Right atrium auricular region (tissue), 2 donors: Measurements from ENCODE around the gene ITGB8. TPM values are rescaled to one million over a fixed set of nuclear protein-coding genes. Genes with fewer than 3 reads are reported as not detected.

Source experiments
- DNase-seq: peaks from one replicate; pipeline ENCODE4 v3.0.0-alpha.2; 2019; ENCODE audit warnings: low spot score
- H3K27ac ChIP-seq, 2 donors: fragments of 200-600 bp; sonication (generic); 1 replicate in 1 of 2; 2 replicates in 1 of 2; pipeline ENCODE4 v1.5.1; 2016 to 2019
- H3K27me3 ChIP-seq, 2 donors: fragments of 200-600 bp; sonication (generic); one replicate each; pipeline versions ENCODE4 v1.5.1 to v1.6.0; 2017 to 2019
- H3K36me3 ChIP-seq: fragments of 200-600 bp; sonication (generic); one replicate; pipeline ENCODE4 v1.5.1; 2016
- H3K4me1 ChIP-seq, 2 donors: fragments of 200-600 bp; sonication (generic); one replicate each; pipeline versions ENCODE4 v1.5.1 to v1.6.0; 2017 to 2019
- H3K4me3 ChIP-seq, 2 donors: fragments of 200-600 bp; sonication (generic); 1 replicate in 1 of 2; 2 replicates in 1 of 2; pipeline ENCODE4 v1.5.1; 2017 to 2019; ENCODE audit warnings: mild to moderate bottlenecking in 1 of 2, moderate library complexity in 1 of 2
- H3K9me3 ChIP-seq, 2 donors: fragments of 200-600 bp; sonication (generic); one replicate each; pipeline ENCODE4 v1.5.1; 2019
- total RNA-seq, 2 donors: library from RNA; depleted of rRNA; stranded (reverse); fragments of >200 nt; gene quantifications; one replicate each; pipeline ENCODE4 v1.1.0, GENCODE V29; 2016
- TF ChIP-seq, protein P1 (sequence below), 2 donors: fragments of 200-600 bp; sonication (generic); IDR thresholded peaks; one replicate each; pipeline ENCODE4 v1.5.1; 2019; ENCODE audit warnings: antibody characterized with exemption in 2 of 2

ITGB8 gene
- total RNA-seq, 2 donors from 2014 or later = 4.9 to 8.6 TPM

DNA sequence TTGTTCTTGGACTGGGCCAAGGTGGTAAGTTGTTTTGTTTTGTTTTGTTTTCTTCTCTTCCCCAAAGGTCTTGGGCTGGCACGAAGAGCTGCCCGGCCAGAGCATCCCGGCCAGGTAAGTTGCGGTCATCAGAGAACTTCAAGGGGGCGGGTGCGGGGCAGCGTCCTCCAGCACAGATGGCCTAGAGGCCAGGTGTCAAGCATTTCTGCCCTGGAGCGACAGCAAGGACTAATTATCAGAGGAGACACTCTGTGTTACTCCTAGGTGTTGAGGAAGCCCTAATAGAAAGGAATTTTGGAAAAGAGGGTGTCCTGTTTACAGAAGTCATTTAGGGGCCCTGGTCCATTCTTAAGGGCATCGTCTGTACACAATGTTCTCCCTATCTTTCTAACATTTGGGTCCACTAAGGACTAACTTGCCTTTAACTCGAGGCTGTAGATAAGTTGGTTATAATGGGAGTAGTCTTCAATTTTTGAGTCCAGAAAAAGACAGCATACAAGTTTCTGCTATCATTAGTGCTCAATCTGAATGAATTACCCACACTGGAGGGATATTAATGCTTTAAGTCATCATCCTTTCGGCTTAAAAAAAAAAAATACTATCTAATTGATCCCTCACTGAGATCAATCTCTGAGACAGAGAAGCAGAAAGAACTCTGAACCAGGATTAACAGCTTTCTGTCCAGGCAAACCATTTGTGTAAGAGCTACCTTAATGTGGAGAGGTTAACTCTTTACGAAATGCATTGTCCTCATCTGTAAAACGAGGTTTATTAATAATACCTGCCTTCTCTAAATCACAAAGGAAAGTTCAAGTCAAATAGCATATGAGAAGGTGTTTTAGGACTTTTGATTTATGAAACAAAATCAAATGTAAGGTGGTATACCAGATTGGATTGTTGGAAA lies 1.5 kb downstream of the ITGB8 start:
- no peaks in the 10 kb centered on the region for H3K9me3 ChIP-seq
- no peak for DNase-seq
- H3K27ac ChIP-seq = peak overlapping the region; percentile 72 to 83
- H3K27me3 ChIP-seq = no peaks in the 10 kb centered on the region
- TF ChIP-seq, protein P1, sequence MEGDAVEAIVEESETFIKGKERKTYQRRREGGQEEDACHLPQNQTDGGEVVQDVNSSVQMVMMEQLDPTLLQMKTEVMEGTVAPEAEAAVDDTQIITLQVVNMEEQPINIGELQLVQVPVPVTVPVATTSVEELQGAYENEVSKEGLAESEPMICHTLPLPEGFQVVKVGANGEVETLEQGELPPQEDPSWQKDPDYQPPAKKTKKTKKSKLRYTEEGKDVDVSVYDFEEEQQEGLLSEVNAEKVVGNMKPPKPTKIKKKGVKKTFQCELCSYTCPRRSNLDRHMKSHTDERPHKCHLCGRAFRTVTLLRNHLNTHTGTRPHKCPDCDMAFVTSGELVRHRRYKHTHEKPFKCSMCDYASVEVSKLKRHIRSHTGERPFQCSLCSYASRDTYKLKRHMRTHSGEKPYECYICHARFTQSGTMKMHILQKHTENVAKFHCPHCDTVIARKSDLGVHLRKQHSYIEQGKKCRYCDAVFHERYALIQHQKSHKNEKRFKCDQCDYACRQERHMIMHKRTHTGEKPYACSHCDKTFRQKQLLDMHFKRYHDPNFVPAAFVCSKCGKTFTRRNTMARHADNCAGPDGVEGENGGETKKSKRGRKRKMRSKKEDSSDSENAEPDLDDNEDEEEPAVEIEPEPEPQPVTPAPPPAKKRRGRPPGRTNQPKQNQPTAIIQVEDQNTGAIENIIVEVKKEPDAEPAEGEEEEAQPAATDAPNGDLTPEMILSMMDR (IDR thresholded peaks at IDR 0.05) = no peak
- no peaks in the 10 kb centered on the region for H3K4me1 ChIP-seq
- peak overlapping the region; percentile 48 to 63 for H3K4me3 ChIP-seq
- no peaks in the 10 kb centered on the region for H3K36me3 ChIP-seq

DNA sequence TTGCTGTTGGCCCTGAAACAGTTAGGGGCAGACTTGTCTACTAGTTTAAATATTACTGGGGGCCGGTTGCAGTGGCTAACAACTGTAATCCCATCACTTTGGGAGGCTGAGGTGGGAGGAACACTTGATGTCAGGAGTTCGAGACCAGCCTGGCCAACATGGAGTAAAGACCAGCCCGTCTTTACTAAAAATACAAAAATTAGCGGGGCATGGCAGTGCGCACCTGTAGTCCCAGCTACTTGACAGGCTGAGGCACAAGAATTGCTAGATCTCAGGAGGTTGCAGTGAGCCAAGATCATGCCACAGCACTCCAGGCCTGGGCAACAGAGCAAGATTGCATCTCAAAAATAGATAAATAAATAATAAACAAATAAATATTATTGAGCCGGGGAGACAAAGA lies 7.6 kb downstream of the ITGB8 start:
- Histone ChIP-seq H3K27me3 (no peaks in the 10 kb centered on the region), H3K27ac (no peak overlapping the region), H3K4me1 (no peaks in the 10 kb centered on the region), H3K4me3 (no peak overlapping the region), H3K36me3 (no peaks in the 10 kb centered on the region), H3K9me3 (no peaks in the 10 kb centered on the region)
- no peak for DNase-seq
- TF ChIP-seq, protein P1 (IDR thresholded peaks at IDR 0.05) = no peak

DNA sequence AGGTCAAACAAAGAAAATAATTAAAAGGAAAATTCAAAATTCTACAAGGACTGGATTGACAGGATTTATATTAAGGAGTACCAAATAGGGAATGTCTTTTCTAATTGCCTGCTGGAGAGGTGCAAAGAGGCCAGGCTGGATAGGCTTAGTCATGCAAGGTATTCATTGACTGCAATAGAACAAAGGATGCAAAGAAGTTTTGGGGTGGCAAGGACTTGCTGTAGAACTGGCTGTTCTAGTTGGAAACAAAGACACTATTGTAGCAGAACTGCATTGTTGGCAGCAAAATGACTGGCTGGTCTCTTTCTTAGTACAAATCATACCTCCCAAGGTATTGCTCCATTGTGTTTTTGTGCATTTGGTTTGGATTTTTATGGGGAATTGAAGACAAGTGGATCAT lies 10.1 kb downstream of the ITGB8 start:
- no peak for DNase-seq
- no peak overlapping the region for H3K27ac ChIP-seq
- no peaks in the 10 kb centered on the region for H3K4me1 ChIP-seq
- H3K27me3 ChIP-seq = no peaks in the 10 kb centered on the region
- TF ChIP-seq, protein P1 (IDR thresholded peaks at IDR 0.05) = no peak
- no peaks in the 10 kb centered on the region for H3K9me3 ChIP-seq
- H3K4me3 ChIP-seq = no peak overlapping the region
- H3K36me3 ChIP-seq = no peaks in the 10 kb centered on the region

DNA sequence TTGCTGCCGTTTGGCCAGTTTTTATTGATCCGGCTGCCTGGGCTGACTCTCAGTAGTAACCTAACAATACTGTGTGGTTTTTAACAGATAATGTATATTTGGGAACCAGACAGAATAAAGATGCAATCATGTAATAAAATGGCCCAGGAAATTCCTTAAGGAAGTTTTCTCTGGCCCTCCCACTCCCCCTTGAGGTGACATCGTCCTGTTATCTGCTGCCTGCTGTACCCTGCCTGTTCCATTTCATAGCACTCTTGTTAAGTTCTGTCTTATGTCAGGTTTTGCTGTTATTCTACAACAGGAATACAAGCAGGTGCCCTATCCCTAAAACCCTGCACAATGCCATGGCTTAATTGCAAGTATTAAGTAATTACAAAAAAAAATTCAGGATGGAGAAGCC lies 12.5 kb downstream of the ITGB8 start:
- Histone ChIP-seq H3K4me3 (no peak overlapping the region), H3K9me3 (no peaks in the 10 kb centered on the region), H3K4me1 (no peaks in the 10 kb centered on the region), H3K27me3 (no peaks in the 10 kb centered on the region), H3K36me3 (no peaks in the 10 kb centered on the region), H3K27ac (no peak overlapping the region)
- TF ChIP-seq, protein P1 (IDR thresholded peaks at IDR 0.05) = no peak
- no peak for DNase-seq

DNA sequence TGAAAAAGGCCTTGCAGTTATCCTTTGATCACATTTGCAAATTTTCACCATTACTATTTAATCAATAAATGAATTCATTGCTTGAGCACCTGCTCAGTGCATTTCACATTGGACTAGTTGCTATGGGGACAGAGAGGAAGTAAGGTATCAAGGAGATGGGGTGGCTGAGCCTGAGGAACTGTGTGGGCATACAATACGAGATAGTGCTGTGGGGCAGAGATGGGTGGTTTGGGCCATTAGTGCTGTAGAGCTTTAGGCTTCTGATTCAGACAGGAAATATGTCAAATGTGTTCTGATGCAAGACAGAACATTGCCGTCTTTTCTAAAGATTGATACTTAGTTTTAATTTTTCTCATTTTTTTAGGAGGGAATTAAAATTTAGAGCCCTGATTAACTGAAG lies 13.2 kb downstream of the ITGB8 start:
- Histone ChIP-seq H3K27me3 (no peaks in the 10 kb centered on the region), H3K4me3 (no peak overlapping the region), H3K36me3 (no peaks in the 10 kb centered on the region), H3K27ac (no peak overlapping the region), H3K9me3 (no peaks in the 10 kb centered on the region), H3K4me1 (no peaks in the 10 kb centered on the region)
- DNase-seq = no peak
- TF ChIP-seq, protein P1 (IDR thresholded peaks at IDR 0.05) = no peak
